H54 (cell line): ENCODE results near the gene SULT2B1.

Experiments used
- DNase-seq: peaks from one replicate; pipeline ENCODE4 v3.0.0; 2011; ENCODE audit warnings: low spot score, mixed read lengths; ENCODE audit not compliant: insufficient read length
- FAIRE-seq: peaks from 3 replicates; lab custom pipeline; 2011; peaks lifted over from hg19 to GRCh38; lab: Jason Lieb, UNC
- POLR2A ChIP-seq: IDR thresholded peaks from 2 replicates; pipeline ENCODE4 v1.6.1; 2011; ENCODE audit warnings: low read depth, mild to moderate bottlenecking, low read length

SULT2B1 gene

GRCh38 chr19:48588670-48589401 is 36.9 kb downstream of the SULT2B1 start:
- TF ChIP-seq POLR2A: no peak
- peak; percentile 38 for FAIRE-seq
- DNase-seq: peak; percentile 65

GRCh38 chr19:48591021-48591420 is 39.0 kb downstream of the SULT2B1 start:
- DNase-seq: no peak
- TF ChIP-seq POLR2A: no peak
- FAIRE-seq: no peak

GRCh38 chr19:48595171-48595570 is 43.2 kb downstream of the SULT2B1 start:
- FAIRE-seq (no peak), DNase-seq (no peak)
- TF ChIP-seq POLR2A: no peak

GRCh38 chr19:48595833-48596232 is 43.9 kb downstream of the SULT2B1 start:
- no peak for FAIRE-seq
- TF ChIP-seq POLR2A: no peak

GRCh38 chr19:48596237-48596636 is 44.3 kb downstream of the SULT2B1 start:
- TF ChIP-seq POLR2A: no peak
- DNase-seq (no peak), FAIRE-seq (no peak)

More at GRCh38 chr19:48595833-48596232, 43.9 kb downstream of the SULT2B1 start:
- DNase-seq: no peak

- no peak for DNase-seq
- no peak for TF ChIP-seq POLR2A
- no peak for FAIRE-seq
Measured at GRCh38 chr19:48596679-48597465, 44.9 kb downstream of the SULT2B1 start.

GRCh38 chr19:48598996-48599700 is 47.2 kb downstream of the SULT2B1 start:
- FAIRE-seq: no peak
- TF ChIP-seq POLR2A: no peak

GRCh38 chr19:48600679-48601417 is 48.9 kb downstream of the SULT2B1 start:
- FAIRE-seq: no peak
- no peak for DNase-seq

More at GRCh38 chr19:48598996-48599700, 47.2 kb downstream of the SULT2B1 start:
- DNase-seq: no peak

GRCh38 chr19:48603001-48603400 is 51.0 kb downstream of the SULT2B1 start:
- no peak for DNase-seq
- FAIRE-seq: no peak
- TF ChIP-seq POLR2A: no peak

More at GRCh38 chr19:48600679-48601417, 48.9 kb downstream of the SULT2B1 start:
- no peak for TF ChIP-seq POLR2A

GRCh38 chr19:48603449-48603848 is 51.5 kb downstream of the SULT2B1 start:
- no peak for TF ChIP-seq POLR2A
- DNase-seq: no peak
- FAIRE-seq: no peak

GRCh38 chr19:48603850-48604249 is 51.9 kb downstream of the SULT2B1 start:
- no peak for FAIRE-seq
- no peak for DNase-seq
- no peak for TF ChIP-seq POLR2A

- DNase-seq (no peak), FAIRE-seq (no peak)
- no peak for TF ChIP-seq POLR2A
Measured at GRCh38 chr19:48606463-48607358, 54.7 kb downstream of the SULT2B1 start, which contains the start of gene SPACA4. Gene SPACA4, plus strand, starts transcription at chr19:48606742. Its CDS starts 237 bp downstream, at chr19:48606979.

GRCh38 chr19:48607359-48607755 is 55.4 kb downstream of the SULT2B1 start:
- FAIRE-seq: no peak
- TF ChIP-seq POLR2A: no peak
- DNase-seq: no peak
